ENCODE results near the gene RFPL2.
A peak's percentile ranks its signal among the peaks of the same experiment; 100 is the strongest.

Gene RFPL2

GRCh38 chr22:32204856-32205722, at the start of gene RFPL2:
RFPL2 (minus strand) TSS chr22:32205073; CDS start chr22:32202451, 2,622 bp downstream.
- peak in 1 of 2 donors; percentile 47 for DNase-seq (ENCODE audit: extremely low read depth in 1 of 2, low read depth in 1 of 2)

- no peak for DNase-seq (ENCODE audit: extremely low read depth in 1 of 2, low read depth in 1 of 2)
Observed at GRCh38 chr22:32249231-32249630, 44.4 kb upstream of the RFPL2 start.

- DNase-seq (ENCODE audit: extremely low read depth in 1 of 2, low read depth in 1 of 2): no peak
Observed at GRCh38 chr22:32248276-32248675, 43.4 kb upstream of the RFPL2 start.

GRCh38 chr22:32246166-32246565, 41.3 kb upstream of the RFPL2 start:
- no peak for DNase-seq (ENCODE audit: extremely low read depth in 1 of 2, low read depth in 1 of 2)

GRCh38 chr22:32245042-32245441, 40.2 kb upstream of the RFPL2 start:
- no peak for DNase-seq (ENCODE audit: extremely low read depth in 1 of 2, low read depth in 1 of 2)

- no peak for DNase-seq (ENCODE audit: extremely low read depth in 1 of 2, low read depth in 1 of 2)
Observed at GRCh38 chr22:32244547-32244946, 39.7 kb upstream of the RFPL2 start.

- DNase-seq (ENCODE audit: extremely low read depth in 1 of 2, low read depth in 1 of 2): no peak
Observed at GRCh38 chr22:32240461-32240860, 35.6 kb upstream of the RFPL2 start.

GRCh38 chr22:32237906-32238305, 33.0 kb upstream of the RFPL2 start:
- DNase-seq (ENCODE audit: extremely low read depth in 1 of 2, low read depth in 1 of 2): no peak

GRCh38 chr22:32236970-32237369, 32.1 kb upstream of the RFPL2 start:
- no peak for DNase-seq (ENCODE audit: extremely low read depth in 1 of 2, low read depth in 1 of 2)

GRCh38 chr22:32233091-32233490, 28.2 kb upstream of the RFPL2 start:
- no peak for DNase-seq (ENCODE audit: extremely low read depth in 1 of 2, low read depth in 1 of 2)

- no peak for DNase-seq (ENCODE audit: extremely low read depth in 1 of 2, low read depth in 1 of 2)
Observed at GRCh38 chr22:32232191-32232830, 27.4 kb upstream of the RFPL2 start.

GRCh38 chr22:32226326-32227104, 21.6 kb upstream of the RFPL2 start:
- no peak for DNase-seq (ENCODE audit: extremely low read depth in 1 of 2, low read depth in 1 of 2)

GRCh38 chr22:32222991-32223390, 18.1 kb upstream of the RFPL2 start:
- DNase-seq (ENCODE audit: extremely low read depth in 1 of 2, low read depth in 1 of 2): no peak

GRCh38 chr22:32219026-32219425, 14.2 kb upstream of the RFPL2 start:
- DNase-seq (ENCODE audit: extremely low read depth in 1 of 2, low read depth in 1 of 2): no peak

- DNase-seq (ENCODE audit: extremely low read depth in 1 of 2, low read depth in 1 of 2): no peak
Observed at GRCh38 chr22:32218470-32218869, 13.6 kb upstream of the RFPL2 start.

- DNase-seq (ENCODE audit: extremely low read depth in 1 of 2, low read depth in 1 of 2): no peak
Observed at GRCh38 chr22:32217465-32217864, 12.6 kb upstream of the RFPL2 start.

GRCh38 chr22:32216911-32217310, 12.0 kb upstream of the RFPL2 start:
- DNase-seq (ENCODE audit: extremely low read depth in 1 of 2, low read depth in 1 of 2): no peak

- DNase-seq (ENCODE audit: extremely low read depth in 1 of 2, low read depth in 1 of 2): no peak
Observed at GRCh38 chr22:32211011-32211410, 6.1 kb upstream of the RFPL2 start.

- no peak for DNase-seq (ENCODE audit: extremely low read depth in 1 of 2, low read depth in 1 of 2)
Observed at GRCh38 chr22:32208681-32209080, 3.8 kb upstream of the RFPL2 start.

- no peak for DNase-seq (ENCODE audit: extremely low read depth in 1 of 2, low read depth in 1 of 2)
Observed at GRCh38 chr22:32207971-32208480, 3.2 kb upstream of the RFPL2 start.
